ENCODE measurements around the gene RPL22.

RPL22 gene

DNA sequence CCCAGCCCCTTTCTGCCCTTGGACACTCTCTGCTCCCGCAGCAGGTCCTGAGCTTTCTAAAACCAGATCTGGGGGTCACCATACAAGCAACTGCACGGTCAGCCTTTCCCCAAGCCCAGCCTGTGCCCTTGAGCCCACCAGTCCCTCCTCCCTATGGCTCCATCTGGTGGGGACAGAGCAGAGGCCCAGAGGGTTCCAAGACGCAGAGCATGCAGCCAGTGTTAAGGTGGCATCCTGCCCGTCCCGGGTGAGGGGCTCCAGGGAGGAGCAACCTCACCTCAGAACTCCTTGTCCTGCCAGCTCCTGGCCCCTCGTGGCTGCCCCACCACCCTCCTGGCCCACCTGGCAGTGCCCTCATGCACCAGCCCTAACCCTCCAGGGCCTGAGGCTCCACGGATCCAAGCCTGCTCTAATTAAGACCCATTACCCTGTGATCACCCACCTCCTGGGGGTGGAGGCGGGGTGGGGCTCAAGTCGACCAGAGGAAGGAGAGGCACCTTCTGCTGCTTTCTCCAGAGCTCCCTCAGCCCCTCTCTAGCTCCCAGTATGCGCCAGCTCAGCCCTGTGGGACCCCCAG is 27.8 kb downstream of the RPL22 start:
- peak in 1 of 2 experiments; percentile 51 for DNase-seq

DNA sequence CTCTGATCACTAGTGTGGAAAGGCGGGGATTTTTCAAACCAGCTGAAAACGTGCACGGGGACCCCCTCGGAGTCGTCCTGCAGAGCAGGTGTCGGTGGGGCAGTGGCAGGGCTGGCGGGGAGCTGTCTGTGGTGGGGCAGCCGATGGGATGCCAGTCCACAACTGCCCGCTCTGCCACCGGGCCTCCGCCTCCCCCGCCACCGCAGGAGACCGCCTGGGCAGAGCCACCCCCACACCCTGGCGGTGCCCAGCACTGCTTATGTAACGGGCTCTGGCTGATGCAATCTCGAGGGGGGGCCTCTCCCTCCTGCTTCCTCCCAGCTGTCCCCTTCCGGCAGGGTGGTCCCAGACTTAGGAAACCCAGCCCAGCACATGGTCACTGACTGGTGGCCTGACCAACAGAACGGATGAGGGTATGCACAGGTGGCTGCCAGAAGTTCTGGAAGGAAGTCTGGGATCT is 28.6 kb downstream of the RPL22 start:
- DNase-seq: no peak

DNA sequence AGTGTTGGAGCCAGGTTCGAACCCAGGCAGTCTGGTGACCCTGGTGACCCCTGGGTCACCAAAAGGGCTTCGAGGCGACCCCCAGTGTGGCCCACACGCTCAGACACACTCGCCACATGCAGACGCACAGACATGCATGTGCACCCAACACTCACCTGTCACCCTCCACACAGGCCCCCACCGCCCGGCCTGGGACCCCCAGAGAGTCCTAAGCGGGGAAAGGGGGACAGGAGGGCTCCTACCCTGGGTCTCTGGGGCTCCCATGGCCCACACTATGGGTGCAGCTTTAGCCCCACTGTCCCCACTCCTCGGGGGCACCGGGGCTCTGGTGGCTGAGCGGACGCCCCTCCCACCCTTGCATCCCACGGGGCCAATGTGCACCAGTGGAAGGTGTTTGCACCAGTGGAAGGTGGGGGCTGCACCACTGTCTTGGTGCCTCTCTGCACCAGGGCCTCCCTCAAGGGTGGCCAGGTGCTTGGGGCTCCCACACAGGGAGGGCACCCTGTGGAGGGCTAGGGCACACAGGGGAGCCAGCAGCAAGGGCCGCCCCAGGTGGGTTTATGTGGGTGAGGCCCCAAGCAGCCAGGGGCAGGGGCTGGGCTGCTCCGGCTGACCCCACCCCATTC is 29.2 kb downstream of the RPL22 start:
- no peak for DNase-seq

DNA sequence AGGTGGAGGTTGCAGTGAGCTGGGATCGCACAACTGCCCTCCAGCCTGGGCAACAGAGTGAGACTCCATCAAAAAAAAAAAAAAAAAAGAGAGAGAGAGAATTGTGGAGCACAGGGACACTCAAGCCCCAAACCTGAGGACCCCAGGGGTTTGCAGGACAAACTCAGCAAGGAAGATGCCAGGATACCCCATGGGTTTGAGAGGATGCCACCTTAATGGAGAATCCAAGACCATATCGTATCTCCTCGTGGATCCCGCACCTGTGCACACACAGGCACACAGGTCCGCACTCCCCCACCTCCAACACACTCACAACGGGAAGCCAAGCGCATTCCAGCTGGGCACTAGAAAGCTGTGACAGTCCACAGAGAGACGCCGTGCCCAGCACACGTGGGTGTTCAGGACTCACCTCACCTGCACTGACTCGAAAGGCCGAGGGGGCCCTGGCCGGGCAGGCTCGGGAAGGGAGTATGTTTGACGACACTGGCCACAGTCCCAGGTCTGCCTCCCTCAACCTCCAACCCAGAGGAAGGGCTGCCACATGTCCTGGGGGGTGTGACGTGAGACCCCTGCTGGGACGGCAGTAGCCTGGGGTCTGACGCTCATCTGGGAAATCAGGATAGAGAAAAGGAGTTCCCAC is 30.3 kb downstream of the RPL22 start:
- no peak for DNase-seq

DNA sequence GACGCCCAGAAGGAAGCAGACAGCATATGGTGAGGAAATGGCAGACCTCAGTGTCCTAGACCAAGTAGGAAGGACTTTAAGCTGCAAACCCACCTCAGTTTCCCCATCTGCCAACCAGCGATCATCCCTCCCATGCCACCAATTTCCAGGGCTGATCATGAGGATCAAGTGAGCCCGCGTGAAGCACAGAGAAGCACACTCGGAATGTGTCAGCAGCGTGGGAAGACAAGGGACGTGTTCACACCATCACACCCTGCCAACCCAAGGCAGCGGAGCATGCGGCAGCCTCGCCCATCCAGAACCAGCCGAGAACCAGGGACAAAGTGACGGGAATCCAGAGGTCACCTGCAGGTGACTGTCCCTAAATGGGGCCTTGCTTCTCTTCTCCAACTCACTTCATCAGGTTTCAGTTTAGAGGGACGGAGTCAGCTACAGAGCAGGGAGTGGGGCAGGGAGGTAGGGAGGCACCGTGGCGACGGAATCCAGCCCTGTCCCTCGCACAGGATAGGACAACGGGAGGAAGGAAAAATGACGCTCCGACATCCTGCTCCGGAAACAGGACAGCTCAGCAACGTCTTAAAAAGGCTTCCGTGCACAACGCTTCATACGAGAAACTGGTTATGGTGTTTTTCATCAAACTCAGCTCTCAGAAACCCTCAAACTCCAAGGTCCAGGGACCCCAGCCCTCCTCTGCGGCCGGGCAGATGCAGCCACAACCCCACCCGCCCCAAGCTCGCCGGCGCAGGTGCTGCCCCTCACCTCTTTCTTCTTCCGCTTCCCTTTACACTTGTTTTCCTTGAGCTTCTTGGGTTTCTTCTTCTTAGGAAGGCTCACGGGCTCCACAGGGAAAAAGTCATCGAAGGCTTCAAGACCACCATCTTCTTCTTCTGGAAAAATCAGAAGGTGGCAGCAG is 31.7 kb downstream of the RPL22 start:
- no peak for DNase-seq

DNA sequence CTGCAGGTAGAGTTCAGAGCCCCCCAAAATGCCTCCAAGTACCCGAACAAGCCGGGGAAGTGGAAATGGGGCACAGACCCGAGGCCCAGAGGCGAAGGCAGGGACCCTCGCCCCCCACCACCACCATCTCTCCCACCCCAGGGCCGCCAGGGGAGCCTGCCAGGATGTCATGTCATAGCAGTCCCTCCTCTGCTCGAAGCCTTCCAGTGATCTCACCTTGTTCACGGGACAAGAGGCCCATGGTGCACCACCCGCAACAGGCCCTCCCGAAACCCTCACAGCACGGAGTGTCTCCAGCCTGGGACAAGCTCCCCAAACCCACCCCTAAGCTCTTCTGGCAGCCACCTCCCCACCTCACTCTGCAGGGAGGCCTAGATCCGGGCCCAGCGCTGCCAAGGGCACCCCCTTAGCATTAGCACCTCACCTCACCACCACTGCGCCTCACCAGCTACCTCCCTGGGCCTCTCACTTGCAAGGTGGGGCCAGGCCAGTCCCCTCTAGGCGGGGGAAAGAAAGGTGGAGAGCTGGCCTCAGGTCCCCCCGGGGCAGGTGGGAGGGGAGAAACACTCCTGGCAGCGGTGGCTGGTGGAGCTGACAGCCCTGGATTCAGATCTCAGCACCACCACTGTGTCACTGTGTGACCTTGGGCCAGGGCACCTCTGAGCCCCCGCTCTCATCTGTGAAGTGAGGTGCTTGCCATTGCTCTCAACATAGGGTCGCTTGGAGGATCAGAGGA is 32.6 kb downstream of the RPL22 start:
- DNase-seq: no peak

DNA sequence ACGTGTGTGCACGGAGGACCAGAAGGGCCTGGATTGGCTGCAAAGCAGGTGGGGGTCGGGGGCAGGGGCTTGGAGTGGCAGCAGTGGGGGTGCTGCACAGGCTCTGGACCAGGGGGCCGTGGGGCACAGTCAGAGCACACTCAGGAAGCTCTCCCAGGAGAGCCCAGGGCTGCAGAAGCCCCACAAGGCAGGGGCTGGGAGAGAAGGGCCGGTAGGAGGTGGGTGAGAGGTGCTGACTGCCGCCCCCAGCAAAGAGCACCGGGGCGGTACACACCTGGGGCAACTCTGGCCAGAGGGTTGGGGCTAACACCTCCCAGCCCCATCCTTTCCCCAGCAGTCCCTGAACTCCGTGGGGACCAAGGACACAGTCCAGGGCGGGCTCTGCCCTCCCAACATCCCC is 33.2 kb downstream of the RPL22 start:
- no peak for DNase-seq

DNA sequence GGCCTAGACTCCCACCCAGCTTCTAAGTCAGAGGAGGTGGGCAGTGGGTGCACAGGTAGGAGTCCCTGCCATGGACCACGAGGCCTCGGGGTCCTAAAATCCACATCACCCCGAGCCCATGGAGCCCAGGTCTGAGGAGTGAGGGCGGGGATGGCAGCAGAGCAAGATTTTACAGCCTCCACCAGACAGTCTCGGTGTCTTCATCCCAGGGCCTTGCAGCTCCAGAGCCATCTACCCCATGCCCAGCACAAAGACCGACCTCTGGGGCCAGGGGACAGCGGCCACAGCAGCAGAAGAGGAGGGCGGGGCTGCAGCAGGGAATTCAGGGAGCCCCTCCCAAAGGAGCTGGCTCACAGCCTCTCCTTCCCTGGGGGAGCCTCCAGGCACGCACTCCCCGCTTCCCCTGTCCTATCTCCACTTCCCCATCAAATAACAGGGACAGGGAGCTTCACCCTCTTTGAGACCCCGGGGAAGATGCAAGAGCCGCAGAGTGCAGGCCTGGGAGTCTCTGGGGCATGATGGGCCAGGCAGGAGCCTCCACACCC is 33.9 kb downstream of the RPL22 start:
- no peak for DNase-seq

DNA sequence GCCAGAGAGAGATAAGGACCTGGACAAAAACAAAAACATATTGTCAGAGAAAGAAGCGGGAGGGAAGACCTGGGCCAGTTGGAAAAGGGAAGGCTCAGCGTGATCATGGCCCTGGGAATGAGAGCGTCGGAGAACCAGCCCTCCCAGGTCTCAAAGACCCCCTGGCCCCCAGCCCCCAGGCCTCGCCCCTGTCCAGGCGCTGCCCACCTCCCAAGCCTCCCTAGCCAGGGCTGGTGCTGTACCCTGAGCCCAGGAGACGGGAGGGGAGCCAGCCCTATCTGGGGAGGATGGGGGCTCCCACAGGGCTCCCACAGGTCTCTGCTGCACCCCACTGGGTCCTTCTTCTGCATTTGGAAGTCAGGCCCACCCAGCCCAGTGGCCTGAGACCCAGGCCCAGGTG is 34.4 kb downstream of the RPL22 start:
- peak in 1 of 2 experiments; percentile 47 for DNase-seq

DNA sequence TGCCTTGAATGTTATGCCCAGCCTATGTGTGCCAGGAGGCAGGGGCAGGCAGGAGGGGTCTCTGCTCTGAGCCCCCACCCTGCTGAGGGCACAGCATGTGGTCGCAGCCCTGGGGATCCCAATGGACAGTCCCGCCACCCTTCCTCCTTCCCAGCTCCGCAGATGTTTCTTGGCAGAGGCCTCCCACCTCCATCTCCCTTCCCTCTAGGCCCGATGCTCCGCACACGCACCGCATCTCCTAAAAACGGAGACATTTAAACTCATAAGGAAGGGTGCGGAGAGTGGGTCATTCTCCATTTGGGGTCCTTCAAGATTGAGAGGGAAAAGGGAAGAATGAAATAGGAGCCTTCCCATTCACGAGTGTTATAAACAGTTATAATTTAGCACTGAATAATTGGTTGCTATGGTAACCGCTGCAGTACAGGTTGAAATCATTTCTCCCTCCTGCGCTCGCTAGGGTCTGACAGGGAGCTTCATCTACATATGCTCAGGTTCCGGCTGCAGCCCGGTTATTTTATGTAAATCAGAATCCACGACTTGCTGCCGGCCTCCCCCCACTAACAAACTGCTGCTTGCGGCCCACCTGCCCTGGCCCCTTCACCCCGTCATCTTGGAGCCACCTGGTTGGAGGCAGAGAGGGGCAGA is 35.3 kb downstream of the RPL22 start:
- peak; percentile 75 to 83 for DNase-seq

DNA sequence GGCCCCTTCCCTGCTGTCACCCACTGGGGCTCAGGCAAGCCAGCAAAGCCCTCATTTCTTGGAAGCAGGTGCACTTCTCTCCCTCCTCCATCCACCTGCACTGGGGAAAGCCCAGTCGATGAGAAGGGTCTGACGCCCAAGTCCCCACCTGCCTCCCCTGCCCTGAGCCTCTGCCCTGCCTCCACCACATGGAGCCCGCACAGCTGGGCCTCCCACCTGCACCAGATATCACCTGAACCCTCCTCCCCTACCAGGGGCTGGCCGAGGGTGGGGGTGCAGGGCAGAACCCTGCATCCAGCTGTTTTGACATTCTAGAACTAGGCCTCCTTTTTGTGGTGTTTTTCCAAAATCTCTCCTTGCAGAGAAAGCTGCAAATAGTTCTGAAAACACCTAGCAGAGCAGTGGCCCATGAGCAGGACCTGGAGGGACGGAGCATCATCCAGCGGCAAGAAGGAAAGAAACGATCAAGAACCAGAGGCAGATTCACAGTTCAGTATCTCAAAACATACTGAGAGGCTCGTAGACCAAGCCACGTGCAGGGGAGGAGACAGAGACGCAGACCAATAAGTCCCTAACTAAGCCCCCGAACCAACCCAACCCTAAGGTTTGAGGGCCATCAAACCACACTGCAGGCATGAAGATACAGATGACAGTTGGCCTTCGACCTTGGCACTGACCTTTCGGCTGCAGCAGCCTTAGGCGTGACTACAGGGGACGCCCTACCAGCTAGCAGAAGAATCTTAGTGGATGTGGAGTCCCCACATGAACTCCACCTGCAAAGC is 36.0 kb downstream of the RPL22 start:
- DNase-seq: peak in 1 of 2 experiments; percentile 38

DNA sequence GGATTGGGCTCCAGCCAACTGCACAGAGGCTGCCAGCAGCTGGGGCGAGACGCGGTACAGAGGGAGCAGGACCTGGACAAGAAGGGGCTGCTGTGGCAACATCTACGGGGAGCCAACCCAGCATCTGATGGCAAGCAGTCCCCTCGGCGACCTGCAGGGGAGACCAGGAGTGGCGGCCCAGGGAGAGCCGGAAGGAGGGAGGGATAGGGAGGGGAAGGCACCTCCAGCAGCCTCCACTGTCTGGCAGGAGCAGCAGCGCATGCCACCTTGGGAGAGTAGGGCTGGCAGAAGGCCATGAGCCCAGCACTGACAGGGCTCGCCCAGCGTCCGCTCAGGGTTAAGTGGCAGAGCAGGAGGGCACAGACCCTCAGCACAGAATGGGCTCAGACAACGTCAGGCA is 36.6 kb downstream of the RPL22 start:
- DNase-seq: peak; percentile 34 to 69

DNA sequence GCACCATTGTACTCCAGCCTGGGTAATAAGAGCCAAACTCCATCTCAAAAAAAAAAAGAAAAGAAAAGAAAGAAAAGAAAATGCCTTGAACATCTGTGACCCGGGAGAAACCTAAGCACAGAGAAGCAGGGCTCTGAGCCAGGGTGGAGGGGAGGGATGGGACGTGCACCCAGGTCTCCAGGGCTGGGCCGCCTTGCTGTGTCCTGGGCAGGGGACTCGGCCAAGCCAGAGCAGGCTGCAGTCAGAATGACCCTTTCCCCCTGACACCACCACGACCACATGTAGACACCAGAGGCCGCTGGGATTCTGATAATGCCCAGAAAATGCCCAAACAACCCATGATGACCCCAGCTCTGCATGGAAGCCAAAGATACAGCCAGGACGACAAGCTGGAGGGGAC is 37.1 kb downstream of the RPL22 start:
- no peak for DNase-seq

DNA sequence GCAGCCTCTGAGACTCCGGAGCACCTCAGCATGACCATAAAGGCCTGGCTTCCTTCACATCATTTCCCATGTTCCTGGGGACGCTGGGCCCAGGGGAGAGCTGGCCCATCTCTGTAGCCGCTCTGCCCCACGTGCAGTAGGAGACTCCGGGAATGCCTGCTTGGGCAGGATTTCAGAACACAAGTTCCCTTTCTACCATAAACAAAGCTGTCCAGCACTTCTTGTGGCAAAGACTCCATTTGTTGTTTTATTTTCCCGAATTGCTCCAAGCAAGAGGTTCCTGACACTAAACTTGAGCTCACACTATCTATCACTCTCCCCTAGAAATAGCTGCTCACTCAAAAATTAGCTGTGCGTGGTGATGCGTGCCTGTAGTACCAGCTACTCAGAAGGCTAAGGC is 41.2 kb downstream of the RPL22 start:
- no peak for DNase-seq

DNA sequence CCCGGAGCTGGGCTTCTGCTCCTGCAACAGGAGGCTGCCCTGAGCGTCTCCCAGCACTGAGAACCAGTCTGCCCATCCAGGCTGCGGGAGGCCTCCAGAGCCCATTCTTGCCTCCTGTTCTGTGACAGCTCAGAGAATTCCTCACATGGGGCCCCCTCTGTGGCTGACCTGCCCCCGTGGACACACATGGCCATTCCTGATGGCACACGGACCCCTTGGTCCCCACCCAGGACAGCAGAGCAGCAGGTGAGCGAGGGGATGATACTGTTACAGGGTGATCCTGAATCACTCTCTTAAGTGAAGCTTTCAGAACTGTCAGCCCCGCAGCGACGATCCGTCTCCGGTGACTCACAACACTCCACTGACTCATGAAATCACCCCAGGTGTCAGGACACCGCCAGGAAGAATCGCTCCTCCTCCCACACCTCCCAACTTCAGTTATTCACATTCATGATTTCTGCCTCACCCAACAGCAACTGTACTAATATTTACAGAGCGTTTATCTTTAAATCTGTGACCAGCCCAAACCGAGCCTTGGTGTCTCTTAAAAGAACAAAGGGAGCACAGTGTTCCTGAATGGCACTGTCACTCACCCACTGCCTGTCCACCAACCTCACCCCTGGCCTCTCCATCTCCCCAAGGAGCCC is 41.7 kb downstream of the RPL22 start:
- peak; percentile 92 for DNase-seq

DNA sequence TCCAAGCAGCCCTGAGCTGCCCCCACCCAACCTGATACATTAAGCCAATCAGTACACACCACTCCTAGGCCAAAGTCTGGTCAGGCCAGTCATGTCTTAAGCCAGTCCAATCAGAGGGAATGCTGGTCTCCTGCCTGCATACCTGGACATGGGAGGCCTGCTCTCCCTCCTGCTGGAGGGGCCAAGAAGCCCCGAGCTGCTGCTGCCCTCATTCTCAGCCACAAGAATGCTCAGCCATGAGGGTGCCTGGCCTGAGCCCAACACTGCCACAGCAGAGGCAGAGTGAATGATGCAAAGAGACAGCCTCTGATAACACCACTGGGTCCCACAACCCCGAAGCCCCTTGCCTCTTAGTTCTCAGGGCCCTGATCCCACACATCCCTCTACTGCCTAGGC is 42.3 kb downstream of the RPL22 start:
- no peak for DNase-seq

DNA sequence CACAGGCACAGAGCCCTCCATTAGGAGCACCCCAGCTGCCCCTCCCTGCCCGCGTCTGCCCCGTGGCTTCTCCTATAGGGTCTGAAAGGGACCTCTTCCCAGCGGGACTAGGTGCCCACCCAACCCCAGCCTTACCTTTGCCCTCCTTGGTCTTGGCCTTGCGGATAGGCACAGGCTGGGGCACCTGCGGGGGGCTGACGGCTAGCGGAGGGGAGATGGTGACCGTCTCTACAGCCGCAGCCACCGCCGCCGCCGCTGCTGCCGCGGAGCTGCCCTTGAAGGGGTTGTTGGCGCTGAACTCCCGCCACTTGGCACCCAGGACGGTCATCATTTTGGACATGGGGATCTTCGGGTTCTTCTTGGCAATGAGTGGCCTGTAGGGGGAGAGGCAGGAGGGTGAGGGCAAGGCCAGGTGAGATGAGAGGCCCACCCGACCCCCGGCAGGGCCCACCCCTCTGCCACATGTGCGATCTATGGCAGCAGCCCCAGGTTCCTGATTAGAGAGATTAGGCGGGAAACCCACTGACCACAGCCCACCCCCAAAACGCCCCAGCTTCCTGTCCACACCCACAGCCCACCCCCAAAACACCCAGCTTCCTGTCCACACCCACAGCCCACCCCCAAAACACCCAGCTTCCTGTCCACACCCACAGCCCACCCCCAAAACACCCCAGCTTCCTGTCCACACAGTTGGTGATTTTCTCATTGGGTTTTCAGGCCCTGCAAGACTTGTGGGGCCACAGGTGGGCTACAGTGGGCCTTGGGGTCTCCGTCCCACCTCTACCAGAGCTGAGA is 44.7 kb downstream of the RPL22 start:
- DNase-seq: no peak

DNA sequence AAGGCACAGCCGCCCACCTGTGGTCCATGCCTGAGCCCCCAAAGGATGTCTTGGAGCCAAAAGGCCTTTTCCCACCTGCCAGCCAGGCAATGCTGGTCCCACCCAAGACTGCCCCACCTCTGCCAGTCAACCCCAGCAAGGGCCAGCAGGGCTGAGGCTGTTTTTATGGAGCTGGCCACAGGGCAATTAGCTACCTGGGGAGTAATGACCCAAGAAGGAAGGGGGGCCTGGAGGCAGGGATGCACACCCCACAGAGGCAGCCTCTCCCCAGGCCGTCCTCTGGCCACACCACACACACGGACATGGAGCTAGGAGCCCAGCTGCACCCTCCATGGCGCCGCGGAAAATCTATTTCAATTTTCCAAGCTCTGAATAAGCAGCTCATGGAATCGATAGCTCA is 46.5 kb downstream of the RPL22 start:
- no peak for DNase-seq

DNA sequence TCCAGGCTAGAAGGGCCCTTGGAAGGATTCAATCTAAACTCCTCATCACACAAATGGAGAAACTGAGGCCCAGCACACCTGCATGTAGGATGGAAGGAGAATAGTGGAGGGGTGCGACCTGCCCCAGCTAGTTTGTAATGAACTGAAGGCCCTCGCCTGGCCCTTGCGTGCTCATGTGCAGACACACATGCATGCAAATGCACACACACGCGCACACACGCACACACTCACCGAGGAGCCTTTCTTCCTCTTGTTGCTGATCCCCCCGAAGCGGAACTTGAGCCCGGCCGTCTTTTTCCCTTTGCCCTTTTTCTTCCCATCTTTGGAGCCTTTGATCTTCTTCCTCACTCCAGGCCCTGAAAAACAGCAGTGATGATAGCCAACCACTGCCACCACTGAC is 47.2 kb downstream of the RPL22 start:
- peak in 1 of 2 experiments; percentile 17 for DNase-seq
